ENCODE measurements around the gene TERC. TPM values are rescaled to one million over a fixed set of nuclear protein-coding genes. Genes with fewer than 3 reads are reported as not detected.

The TERC gene
- total and polyA plus RNA-seq, 10 of the 15 experiments (the other 5 are each of a cell fraction or from before 2014, with no cell fraction given) = 0.43 to 125 (median 6.2) TPM; not detected in 4

- in situ Hi-C loops (cut with MboI) (no loop called here), intact Hi-C loops (cut with micrococcal nuclease; ENCODE audit: unreplicated experiment) (no loop called here)
- no peak for FAIRE-seq
- H3K4me3 ChIP-seq = no peak overlapping the region
- RAD21 ChIA-PET (ENCODE audit: unreplicated experiment) = no interaction called here
- CTCF ChIA-PET = interaction anchor here (1.2 kb wide), 1 partner anchor 37 kb away, joined by 3 read pairs; no protein-coding TSS in a partner anchor
- H3K4me2 ChIP-seq (ENCODE audit: control insufficient read depth, insufficient read depth) = no peak overlapping the region
- H3K36me3 ChIP-seq (ENCODE audit: control insufficient read depth in 2 of 2, insufficient read depth in 2 of 2, low read length in 1 of 2) = peaks cover 0 to 32% of the 10 kb centered on the region in 2 experiments; a peak in 3 of 4 replicates
- WGBS (ENCODE audit: insufficient coverage, insufficient replicate concordance, low lambda C conversion rate, missing lambda C conversion rate) = 36% methylated on average over 2 of the region's 2 CpGs
- SMC1A ChIA-PET (ENCODE audit: uncharacterized antibody, unreplicated experiment) = no interaction called here
- no peaks in the 10 kb centered on the region for H3K9me3 ChIP-seq (replicated peaks; ENCODE audit: control insufficient read depth, insufficient read depth, low read length)
- POLR2A ChIA-PET = no interaction called here
- H2AFZ ChIP-seq (ENCODE audit: control insufficient read depth, low read depth, low read length) = no peak overlapping the region
- DNase-seq (ENCODE audit: low read depth, low spot score) = no peak
- no peak overlapping the region for H3K27ac ChIP-seq (ENCODE audit: control insufficient read depth, insufficient read depth)
- peaks cover 7% of the 10 kb centered on the region for H3K79me2 ChIP-seq (ENCODE audit: control insufficient read depth, insufficient read depth, low read length)
- no peaks in the 10 kb centered on the region for H4K20me1 ChIP-seq (ENCODE audit: control insufficient read depth, insufficient read depth)
- H3K27me3 ChIP-seq (replicated peaks in 1 of 2; ENCODE audit: control insufficient read depth in 2 of 2, insufficient read depth in 2 of 2, low read length in 1 of 2) = no peaks in the 10 kb centered on the region
- TF ChIP-seq SKIL (IDR thresholded peaks at IDR 0.05; ENCODE audit: low read depth, poor library complexity, severe bottlenecking) (no peak), PBX3 (IDR thresholded peaks at IDR 0.05; ENCODE audit: insufficient replicate concordance, low read depth, low read length) (no peak)
- H3K9ac ChIP-seq (ENCODE audit: control insufficient read depth, insufficient read depth, low read length) = no peak overlapping the region
- BruUV-seq (replicated peaks) = no TSS peak
- ATAC-seq = no peak
- H3K4me1 ChIP-seq (ENCODE audit: control insufficient read depth, insufficient read depth, low read length) = peaks cover 4% of the 10 kb centered on the region; the same call in 1 of the 2 replicates
These were observed 15.9 kb upstream of the TERC start for GRCh38 chr3:169780742-169781141.

GRCh38 chr3:169777822-169778221 lies 13.0 kb upstream of the TERC start:
- Histone ChIP-seq H4K20me1 (ENCODE audit: control insufficient read depth, insufficient read depth) (no peaks in the 10 kb centered on the region), H3K27me3 (replicated peaks in 1 of 2; ENCODE audit: control insufficient read depth in 2 of 2, insufficient read depth in 2 of 2, low read length in 1 of 2) (no peaks in the 10 kb centered on the region), H3K27ac (ENCODE audit: control insufficient read depth, insufficient read depth) (no peak overlapping the region), H3K4me1 (ENCODE audit: control insufficient read depth, insufficient read depth, low read length) (peaks cover 14% of the 10 kb centered on the region; the same call in 1 of the 2 replicates), H3K79me2 (ENCODE audit: control insufficient read depth, insufficient read depth, low read length) (peaks cover 33% of the 10 kb centered on the region), H3K4me2 (ENCODE audit: control insufficient read depth, insufficient read depth) (no peak overlapping the region), H3K4me3 (no peak overlapping the region), H3K36me3 (ENCODE audit: control insufficient read depth in 2 of 2, insufficient read depth in 2 of 2, low read length in 1 of 2) (peaks cover 0 to 32% of the 10 kb centered on the region in 2 experiments; a peak in 3 of 4 replicates), H3K9me3 (replicated peaks; ENCODE audit: control insufficient read depth, insufficient read depth, low read length) (no peaks in the 10 kb centered on the region), H2AFZ (ENCODE audit: control insufficient read depth, low read depth, low read length) (no peak overlapping the region), H3K9ac (ENCODE audit: control insufficient read depth, insufficient read depth, low read length) (no peak overlapping the region)
- no TSS peak for BruUV-seq (replicated peaks)
- ATAC-seq (no peak), FAIRE-seq (no peak), DNase-seq (ENCODE audit: low read depth, low spot score) (no peak)
- SMC1A ChIA-PET (ENCODE audit: uncharacterized antibody, unreplicated experiment) = no interaction called here
- in situ Hi-C loops (cut with MboI) = no loop called here
- RAD21 ChIA-PET (ENCODE audit: unreplicated experiment) = no interaction called here
- CTCF ChIA-PET = interaction anchor here (2.0 kb wide), 1 partner anchor 34 kb away, joined by 5 read pairs; the partner anchor contains the start of genes LRRC34 and LRRIQ4
- intact Hi-C loops (cut with micrococcal nuclease; ENCODE audit: unreplicated experiment) = no loop called here
- POLR2A ChIA-PET = no interaction called here
- WGBS (ENCODE audit: insufficient coverage, insufficient replicate concordance, low lambda C conversion rate, missing lambda C conversion rate) = 88% methylated on average over 4 of the region's 4 CpGs
- TF ChIP-seq TBL1XR1 (IDR thresholded peaks at IDR 0.05; ENCODE audit: low read depth, low read length) = no peak
- no peak for TF ChIP-seq NR2C2 (IDR thresholded peaks at IDR 0.05; ENCODE audit: borderline replicate concordance, control insufficient read depth, insufficient read length, low read depth)
- no peak for TF ChIP-seq ZNF384 (IDR thresholded peaks at IDR 0.05; ENCODE audit: borderline replicate concordance, low read depth, low read length)
- no peak for TF ChIP-seq HDAC6 (IDR thresholded peaks at IDR 0.05; ENCODE audit: unreplicated experiment)
- TF ChIP-seq SUZ12 (IDR thresholded peaks at IDR 0.05; ENCODE audit: unreplicated experiment) = no peak
- no peak for TF ChIP-seq MXI1 (IDR thresholded peaks at IDR 0.05; ENCODE audit: low read depth, low read length)
- TF ChIP-seq MTA3 (IDR thresholded peaks at IDR 0.05; ENCODE audit: borderline replicate concordance, low read length) = no peak
- no peak for TF ChIP-seq SIX5 (IDR thresholded peaks at IDR 0.05; ENCODE audit: low read depth, low read length, severe bottlenecking)
- no peak for TF ChIP-seq BCL3 (IDR thresholded peaks at IDR 0.05; ENCODE audit: borderline replicate concordance, insufficient read depth, low read depth, low read length, poor library complexity, severe bottlenecking)
- TF ChIP-seq HCFC1 (IDR thresholded peaks at IDR 0.05; ENCODE audit: low read length) = no peak

Measured in GM12878 (cell line).